Stomach (tissue), 9 donors: Measurements from ENCODE around the gene RABL6. TPM values are rescaled to one million over a fixed set of nuclear protein-coding genes. Genes with fewer than 3 reads are reported as not detected.
"Not testable (repeated sequence)": the region's sequence is repeated elsewhere in the genome, so short reads cannot be mapped to it uniquely, and the experiment has no call there.

ENCODE experiments used
- DNase-seq, 2 donors: peaks; one replicate each; pipeline versions ENCODE4 v3.0.0 to v3.0.0-alpha.2; 2013 to 2019
- H3K27ac ChIP-seq, 5 donors: fragments of 200-600 bp in 4 of 5; sonication (generic) in 4 of 5; one replicate each; pipeline ENCODE4 v1.5.1; 2013 to 2019; ENCODE audit warnings: mild to moderate bottlenecking in 1 of 5, moderate library complexity in 1 of 5
- H3K27me3 ChIP-seq, 3 donors: fragments of 200-600 bp; sonication (generic); one replicate each; pipeline ENCODE4 v1.5.1; 2017 to 2019; ENCODE audit warnings: mixed run types in 1 of 3
- H3K36me3 ChIP-seq, 4 donors: fragments of 200-600 bp; sonication (generic); 1 replicate in 3 of 4; 2 replicates in 1 of 4; pipeline ENCODE4 v1.5.1; 2016 to 2019
- H3K4me1 ChIP-seq, 4 donors: fragments of 200-600 bp; sonication (generic); one replicate each; pipeline ENCODE4 v1.5.1; 2016 to 2019
- H3K4me3 ChIP-seq, 4 donors: fragments of 200-600 bp; sonication (generic) in 3 of 4; one replicate each; pipeline ENCODE4 v1.5.1; 2016 to 2019; ENCODE audit warnings: mild to moderate bottlenecking in 1 of 4
- H3K9me3 ChIP-seq, 4 donors: fragments of 200-600 bp; sonication (generic); one replicate each; pipeline ENCODE4 v1.5.1; 2016 to 2019
- CTCF ChIP-seq, 7 experiments: fragments of 450-650 bp in 4 of 7; fragments of 200-600 bp in 3 of 7; sonication (generic) in 3 of 7; IDR thresholded peaks; one replicate each; pipeline ENCODE4 v1.5.1; 2016 to 2019; ENCODE audit warnings: antibody characterized with exemption in 7 of 7, control low read depth in 2 of 7, mild to moderate bottlenecking in 1 of 7
- EP300 ChIP-seq: sonication (generic); formaldehyde crosslinking; IDR thresholded peaks from one replicate; pipeline ENCODE4 v1.6.1; 2017; ENCODE audit warnings: antibody characterized with exemption
- POLR2A ChIP-seq, 4 donors: fragments of 450-650 bp; IDR thresholded peaks; one replicate each; pipeline ENCODE4 v1.6.1; 2016; ENCODE audit warnings: antibody characterized with exemption in 4 of 4, control low read depth in 2 of 4, mild to moderate bottlenecking in 1 of 4, moderate library complexity in 1 of 4
- POLR2AphosphoS5 ChIP-seq, 3 donors: sonication (generic); formaldehyde crosslinking; IDR thresholded peaks; one replicate each; pipeline ENCODE4 v1.6.1; 2016; ENCODE audit warnings: antibody characterized with exemption in 3 of 3
- WGBS, 5 donors: extraction: QIAGEN DNeasy Blood & Tissue Kit in 3 of 5; methylation state at CpG; one replicate each; pipeline versions ENCODE4 v1.1.5 to v1.1.7; 2013 to 2018; 5-methylcytosine and 5-hydroxymethylcytosine counted together
- intact Hi-C: fragments of 100-400 bp; cut with DNase I; formaldehyde crosslinking; loops from one replicate; pipeline ENCODE4 v1.15.1; 2023; ENCODE audit warnings: low total_unique reads
- polyA plus RNA-seq, 3 donors: library from polyadenylated mRNA; stranded (reverse); fragments of 200-250 nt; gene quantifications; one replicate each; pipeline ENCODE4 v1.2.3, GENCODE V29; 2013
- total RNA-seq, 5 donors: library from RNA; depleted of rRNA; stranded (reverse); fragments of >200 nt; gene quantifications; one replicate each; pipeline versions ENCODE4 v1.1.0 to v1.2.3, GENCODE V29; 2014 to 2016
- donor health status: healthy with polysubstance abuse.
- donor health status: Bipolar disorder and iron deficiency.
- donor health status: healthy.

RABL6 gene
- total and polyA plus RNA-seq, 8 donors = 47.4 to 615 (median 62.9) TPM

GRCh38 chr9:136862849-136863622 lies 55.3 kb downstream of the RABL6 start:
- Histone ChIP-seq H3K4me3 (no peak overlapping the region), H3K27ac (no peak overlapping the region), H3K36me3 (peaks cover 34 to 44% (median 39%) of the 10 kb centered on the region in 4 donors), H3K4me1 (peaks cover 46 to 79% (median 72%) of the 10 kb centered on the region in 4 donors), H3K9me3 (no peaks in the 10 kb centered on the region), H3K27me3 (no peaks in the 10 kb centered on the region)
- WGBS, 5 donors = 84 to 91% (median 88%) methylated on average over 23 to 31 of the region's 31 CpGs
- DNase-seq = no peak
- TF ChIP-seq EP300 (no peak), POLR2AphosphoS5 (IDR thresholded peaks at IDR 0.05) (no peak), CTCF (IDR thresholded peaks at IDR 0.05) (no peak), POLR2A (IDR thresholded peaks at IDR 0.05) (no peak)
- intact Hi-C loops = no loop called here

GRCh38 chr9:136863623-136864273 lies 56.0 kb downstream of the RABL6 start:
- no peak overlapping the region for H3K4me3 ChIP-seq
- DNase-seq = no peak
- no peak overlapping the region for H3K27ac ChIP-seq
- peaks cover 39 to 72% (median 65%) of the 10 kb centered on the region in 4 donors for H3K4me1 ChIP-seq
- TF ChIP-seq CTCF (IDR thresholded peaks at IDR 0.05) (no peak), EP300 (no peak), POLR2AphosphoS5 (IDR thresholded peaks at IDR 0.05) (no peak), POLR2A (IDR thresholded peaks at IDR 0.05) (no peak)
- 84 to 92% (median 89%) methylated on average over 9 to 12 of the region's 12 CpGs for WGBS, 5 donors
- H3K36me3 ChIP-seq = peaks cover 34 to 44% (median 39%) of the 10 kb centered on the region in 4 donors
- intact Hi-C loops = no loop called here
- no peaks in the 10 kb centered on the region for H3K9me3 ChIP-seq
- H3K27me3 ChIP-seq = no peaks in the 10 kb centered on the region

- WGBS, 5 donors = 46 to 59% (median 53%) methylated on average over 11 of the region's 11 CpGs
- intact Hi-C loops = no loop called here
- H3K36me3 ChIP-seq = peaks cover 34 to 41% (median 38%) of the 10 kb centered on the region in 4 donors
- no peaks in the 10 kb centered on the region for H3K27me3 ChIP-seq
- H3K4me3 ChIP-seq = peak overlapping the region; percentile 72 to 100 (median 94)
- peak overlapping the region; percentile 88 to 98 (median 96) for H3K27ac ChIP-seq
- no peaks in the 10 kb centered on the region for H3K9me3 ChIP-seq
- no peak for TF ChIP-seq POLR2AphosphoS5 (IDR thresholded peaks at IDR 0.05)
- TF ChIP-seq EP300 = no peak
- no peak for TF ChIP-seq CTCF (IDR thresholded peaks at IDR 0.05)
- TF ChIP-seq POLR2A (IDR thresholded peaks at IDR 0.05) = no peak
- H3K4me1 ChIP-seq = peaks cover 26 to 58% (median 51%) of the 10 kb centered on the region in 4 donors
- peak in 1 of 2 donors; percentile 15 for DNase-seq
Measured at GRCh38 chr9:136865041-136865767, 57.5 kb downstream of the RABL6 start.

GRCh38 chr9:136865768-136866103 lies 58.0 kb downstream of the RABL6 start:
- Histone ChIP-seq H3K27me3 (no peaks in the 10 kb centered on the region), H3K4me1 (peaks cover 21 to 52% (median 46%) of the 10 kb centered on the region in 4 donors), H3K36me3 (peaks cover 33 to 36% (median 34%) of the 10 kb centered on the region in 4 donors), H3K4me3 (peak overlapping the region; percentile 72 to 100 (median 94)), H3K9me3 (no peaks in the 10 kb centered on the region), H3K27ac (peak overlapping the region; percentile 88 to 98 (median 96))
- peak; percentile 52 to 53 for DNase-seq
- no peak for TF ChIP-seq POLR2AphosphoS5 (IDR thresholded peaks at IDR 0.05)
- intact Hi-C loops = no loop called here
- 0 to 2% (median 1%) methylated on average over 13 to 20 of the region's 20 CpGs for WGBS, 5 donors

- H3K27me3 ChIP-seq, intact Hi-C loops, H3K9me3 ChIP-seq, DNase-seq: not testable (repeated sequence)
- peak overlapping the region; percentile 72 to 100 (median 94) for H3K4me3 ChIP-seq
- peak overlapping the region in 4 of 5 donors; percentile 88 to 98 (median 95) for H3K27ac ChIP-seq
- WGBS, 5 donors = 78 to 86% (median 80%) methylated on average over 29 of the region's 29 CpGs
- H3K36me3 ChIP-seq = peaks cover 21 to 24% (median 22%) of the 10 kb centered on the region in 4 donors
- H3K4me1 ChIP-seq = peaks cover 15 to 42% (median 37%) of the 10 kb centered on the region in 4 donors
Measured at GRCh38 chr9:136866898-136867421, 59.2 kb downstream of the RABL6 start.
